Measurements from ENCODE around the gene ASIC4.

GRCh38 chr2:219477179-219477578, 37.1 kb upstream of the ASIC4 start:
- TF ChIP-seq CTCF (IDR thresholded peaks at IDR 0.05) (no peak), EZH2 (IDR thresholded peaks at IDR 0.05) (no peak), EZH2phosphoT487 (IDR thresholded peaks at IDR 0.05) (no peak)

Data from neural progenitor cell (in vitro differentiated cells).